ENCODE results near the gene ICAM2.

DNA sequence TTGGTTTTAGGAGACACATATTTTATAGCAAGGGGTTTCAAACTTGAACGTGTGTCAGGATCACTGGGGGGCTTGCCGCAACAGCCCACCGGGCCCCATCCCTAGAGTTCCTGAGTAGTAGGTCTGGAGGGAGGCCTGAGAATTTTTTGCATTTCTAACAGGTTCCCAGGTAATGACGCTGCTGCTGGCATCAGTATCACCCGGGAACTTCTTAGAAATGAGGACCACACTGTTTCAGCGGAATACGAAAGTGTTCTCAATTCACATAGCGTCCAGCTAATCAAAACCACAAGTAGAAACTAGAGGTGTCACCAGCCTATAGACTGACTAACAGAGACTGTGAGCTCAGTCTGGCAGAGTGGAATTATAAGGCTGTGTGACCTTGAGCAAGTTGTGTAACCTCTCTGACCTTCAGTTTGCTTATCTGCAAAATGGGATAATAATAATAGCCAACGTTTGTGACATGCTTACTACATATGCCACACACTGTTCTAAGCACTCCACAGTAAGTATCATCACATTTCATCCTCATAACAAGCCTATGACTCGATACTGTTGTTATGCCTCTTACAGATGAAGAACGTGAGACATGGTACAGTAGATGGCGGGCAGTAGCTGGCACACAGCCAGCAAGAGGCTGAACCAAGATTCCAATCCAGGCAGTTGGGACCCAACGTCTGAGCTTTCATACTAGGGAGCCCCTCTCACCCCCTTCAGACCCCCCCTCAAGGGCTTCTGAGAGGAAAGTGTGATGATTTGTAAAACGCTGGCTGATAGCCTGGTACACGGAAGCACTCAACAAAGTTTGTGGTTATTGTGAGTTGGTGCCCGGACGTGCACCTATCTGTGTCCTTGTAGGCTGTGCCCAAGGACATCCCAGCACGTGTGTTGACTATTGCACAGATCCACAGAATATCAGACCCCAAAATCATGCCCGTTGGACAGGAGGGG is 4.6 kb upstream of the ICAM2 start:
- TF ChIP-seq, protein P1, sequence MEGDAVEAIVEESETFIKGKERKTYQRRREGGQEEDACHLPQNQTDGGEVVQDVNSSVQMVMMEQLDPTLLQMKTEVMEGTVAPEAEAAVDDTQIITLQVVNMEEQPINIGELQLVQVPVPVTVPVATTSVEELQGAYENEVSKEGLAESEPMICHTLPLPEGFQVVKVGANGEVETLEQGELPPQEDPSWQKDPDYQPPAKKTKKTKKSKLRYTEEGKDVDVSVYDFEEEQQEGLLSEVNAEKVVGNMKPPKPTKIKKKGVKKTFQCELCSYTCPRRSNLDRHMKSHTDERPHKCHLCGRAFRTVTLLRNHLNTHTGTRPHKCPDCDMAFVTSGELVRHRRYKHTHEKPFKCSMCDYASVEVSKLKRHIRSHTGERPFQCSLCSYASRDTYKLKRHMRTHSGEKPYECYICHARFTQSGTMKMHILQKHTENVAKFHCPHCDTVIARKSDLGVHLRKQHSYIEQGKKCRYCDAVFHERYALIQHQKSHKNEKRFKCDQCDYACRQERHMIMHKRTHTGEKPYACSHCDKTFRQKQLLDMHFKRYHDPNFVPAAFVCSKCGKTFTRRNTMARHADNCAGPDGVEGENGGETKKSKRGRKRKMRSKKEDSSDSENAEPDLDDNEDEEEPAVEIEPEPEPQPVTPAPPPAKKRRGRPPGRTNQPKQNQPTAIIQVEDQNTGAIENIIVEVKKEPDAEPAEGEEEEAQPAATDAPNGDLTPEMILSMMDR (IDR thresholded peaks at IDR 0.05), result no peak
- no peak for TF ChIP-seq POLR2A (IDR thresholded peaks at IDR 0.05)

Data from Peyer's patch (tissue), 4 donors.